ENCODE data around the gene CTU2.

Gene CTU2

GRCh38 chr16:88759245-88759975 is 53.1 kb downstream of the CTU2 start:
- Mint-ChIP-seq H3K9me3 (no peaks in the 10 kb centered on the region), H3K27me3 (ENCODE audit: low read depth) (peaks cover 9% of the 10 kb centered on the region), H3K36me3 (ENCODE audit: low read depth) (no peaks in the 10 kb centered on the region), H3K4me1 (peaks cover 13% of the 10 kb centered on the region), H3K27ac (peak overlapping the region; percentile 46 to 94 (median 78)), H3K4me3 (peak overlapping the region in 1 of 3 experiments; percentile 6)
- TF ChIP-seq CTCF (IDR thresholded peaks at IDR 0.05; ENCODE audit: unreplicated experiment in 3 of 3) = peak in 2 of 3 experiments; percentile 20 to 24

GRCh38 chr16:88759976-88760350 is 53.7 kb downstream of the CTU2 start:
- peaks cover 13% of the 10 kb centered on the region for H3K4me1 Mint-ChIP-seq
- H3K9me3 Mint-ChIP-seq = no peaks in the 10 kb centered on the region

GRCh38 chr16:88760424-88761142 is 54.3 kb downstream of the CTU2 start:
- Mint-ChIP-seq H3K27ac (no peak overlapping the region), H3K27me3 (ENCODE audit: low read depth) (peaks cover 13% of the 10 kb centered on the region), H3K9me3 (no peaks in the 10 kb centered on the region), H3K4me1 (peaks cover 13% of the 10 kb centered on the region), H3K36me3 (ENCODE audit: low read depth) (no peaks in the 10 kb centered on the region), H3K4me3 (no peak overlapping the region)
- no peak for TF ChIP-seq CTCF (IDR thresholded peaks at IDR 0.05; ENCODE audit: unreplicated experiment in 3 of 3)

More at GRCh38 chr16:88759976-88760350, 53.7 kb downstream of the CTU2 start:
- H3K27ac Mint-ChIP-seq = no peak overlapping the region
- H3K36me3 Mint-ChIP-seq (ENCODE audit: low read depth) = no peaks in the 10 kb centered on the region
- peaks cover 10% of the 10 kb centered on the region for H3K27me3 Mint-ChIP-seq (ENCODE audit: low read depth)
- H3K4me3 Mint-ChIP-seq = no peak overlapping the region
- TF ChIP-seq CTCF (IDR thresholded peaks at IDR 0.05; ENCODE audit: unreplicated experiment in 3 of 3) = no peak

- H3K4me1 Mint-ChIP-seq = peaks cover 13% of the 10 kb centered on the region
Measured at GRCh38 chr16:88761143-88761534, 54.8 kb downstream of the CTU2 start.

GRCh38 chr16:88761830-88762229 is 55.5 kb downstream of the CTU2 start:
- Mint-ChIP-seq H3K4me1 (peaks cover 13% of the 10 kb centered on the region), H3K9me3 (no peaks in the 10 kb centered on the region), H3K27ac (no peak overlapping the region), H3K36me3 (ENCODE audit: low read depth) (no peaks in the 10 kb centered on the region), H3K4me3 (no peak overlapping the region), H3K27me3 (ENCODE audit: low read depth) (peaks cover 13% of the 10 kb centered on the region)
- TF ChIP-seq CTCF (IDR thresholded peaks at IDR 0.05; ENCODE audit: unreplicated experiment in 3 of 3) = no peak

More at GRCh38 chr16:88761143-88761534, 54.8 kb downstream of the CTU2 start:
- no peaks in the 10 kb centered on the region for H3K9me3 Mint-ChIP-seq
- H3K27ac Mint-ChIP-seq = no peak overlapping the region
- H3K36me3 Mint-ChIP-seq (ENCODE audit: low read depth) = no peaks in the 10 kb centered on the region
- peaks cover 13% of the 10 kb centered on the region for H3K27me3 Mint-ChIP-seq (ENCODE audit: low read depth)
- TF ChIP-seq CTCF (IDR thresholded peaks at IDR 0.05; ENCODE audit: unreplicated experiment in 3 of 3) = no peak
- no peak overlapping the region for H3K4me3 Mint-ChIP-seq

Data from nephron (organoid).